NCI-H1105 treated with DMSO at 0.1 percent for 48 hours (cell line): Measurements from ENCODE around the gene MACROD2.

Experiments
- DNase-seq: peaks from one replicate; lab custom pipeline; 2025; lab: John Stamatoyannopoulos, UW

MACROD2 gene

DNA sequence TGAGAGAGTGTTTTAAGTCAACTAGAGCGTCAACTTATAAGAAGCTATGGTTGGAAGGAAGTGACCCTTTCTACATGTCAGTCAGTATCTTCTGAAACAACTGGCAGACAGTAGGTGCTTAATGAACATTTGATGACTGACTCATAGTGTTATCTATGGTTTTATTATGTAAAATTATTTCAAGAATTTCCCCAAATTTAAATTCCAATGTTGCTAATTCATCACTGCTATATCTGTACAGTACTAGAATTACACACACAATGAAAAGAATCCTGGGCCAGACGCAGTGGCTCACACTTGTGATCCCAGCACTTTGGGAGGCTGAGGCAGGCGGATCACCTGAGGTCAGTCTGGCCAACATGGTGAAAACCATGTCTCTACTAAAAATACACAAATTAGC, 1063.5 kb downstream of the MACROD2 start:
- DNase-seq, result no peak

DNA sequence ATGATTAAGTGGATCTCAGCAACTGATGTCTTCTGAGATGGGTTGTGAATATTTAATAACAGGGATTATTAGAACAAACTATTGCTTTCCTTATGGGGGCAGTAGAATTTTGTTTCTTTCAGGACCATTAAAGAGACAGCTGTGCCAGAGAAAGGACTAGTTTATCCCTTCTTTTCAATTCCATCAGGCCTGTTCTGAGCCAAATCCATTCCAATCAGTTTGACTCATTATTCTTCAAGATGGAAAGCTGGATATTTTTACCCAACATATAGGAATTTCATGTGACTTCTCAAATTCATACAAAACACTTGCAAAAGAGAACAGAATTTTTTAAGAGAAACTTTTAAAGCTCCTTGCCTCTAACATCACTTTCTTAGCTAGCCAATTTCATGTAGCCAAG, 1064.1 kb downstream of the MACROD2 start:
- no peak for DNase-seq

GRCh38 chr20:15060265-15061060, 1065.1 kb downstream of the MACROD2 start:
- DNase-seq, result no peak

- DNase-seq, result no peak
Measured at GRCh38 chr20:15061061-15061430, 1065.7 kb downstream of the MACROD2 start.

- DNase-seq, result no peak
Measured at GRCh38 chr20:15061955-15062354, 1066.6 kb downstream of the MACROD2 start.

GRCh38 chr20:15063081-15063480, 1067.8 kb downstream of the MACROD2 start:
- no peak for DNase-seq

DNA sequence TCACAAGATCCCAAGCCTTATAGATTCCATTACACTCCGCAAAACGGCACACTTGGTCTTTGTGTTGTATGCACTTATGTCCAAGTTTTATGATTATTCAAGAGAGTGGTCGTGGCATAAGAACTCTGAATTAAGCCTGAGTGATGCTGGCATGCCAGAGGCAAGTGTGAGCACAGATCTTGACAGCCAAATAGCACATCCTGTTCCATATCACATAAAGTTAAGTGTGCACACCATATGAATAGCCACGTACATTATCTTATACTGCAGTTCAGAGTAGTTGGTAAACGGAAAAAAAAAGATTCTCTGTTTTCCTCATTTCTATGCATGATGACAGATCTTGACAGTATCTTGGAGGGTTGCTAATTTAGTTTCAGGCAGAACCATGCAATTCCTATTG, 1069.4 kb downstream of the MACROD2 start:
- DNase-seq, result no peak

- DNase-seq, result no peak
Measured at GRCh38 chr20:15065794-15066193, 1070.5 kb downstream of the MACROD2 start.

DNA sequence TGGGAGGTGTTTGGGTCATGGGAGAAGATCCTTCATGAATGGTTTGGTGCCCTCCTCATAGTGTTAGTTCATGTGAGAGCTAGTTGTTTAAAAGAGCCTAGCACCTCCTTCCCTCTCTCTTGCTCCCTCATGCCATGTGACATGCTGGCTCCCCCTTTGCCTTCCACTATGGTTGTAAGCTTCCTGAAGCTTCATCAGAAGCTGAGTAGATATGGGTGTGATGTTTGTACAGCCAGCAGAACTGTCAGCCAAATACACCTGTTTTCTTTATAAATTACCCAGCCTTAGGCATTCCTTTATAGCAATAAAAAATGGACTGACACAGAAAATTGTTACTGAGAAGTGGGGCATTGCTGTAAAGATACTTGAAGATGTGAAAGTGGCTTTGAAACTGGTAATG, 1073.2 kb downstream of the MACROD2 start:
- DNase-seq, result no peak

DNA sequence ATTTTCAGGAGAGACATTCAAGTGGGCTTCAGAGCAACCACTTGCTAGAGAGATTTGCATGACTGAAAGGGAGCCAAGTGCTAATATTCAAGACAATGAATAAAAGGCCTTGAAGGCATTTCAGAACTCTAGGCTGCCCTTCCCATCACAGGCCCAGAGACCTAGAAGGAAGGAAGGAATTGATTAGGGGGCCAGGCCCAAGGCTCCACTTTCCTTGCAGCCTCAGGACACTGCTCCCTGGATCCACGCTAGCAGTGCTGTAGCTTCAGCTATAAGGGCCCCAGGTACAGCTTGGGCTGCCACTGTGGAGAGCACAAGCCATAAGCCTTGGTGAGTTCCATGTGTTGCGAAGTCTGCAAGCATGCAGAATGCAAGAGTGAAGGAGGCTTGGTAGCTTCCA, 1074.0 kb downstream of the MACROD2 start:
- DNase-seq, result no peak

DNA sequence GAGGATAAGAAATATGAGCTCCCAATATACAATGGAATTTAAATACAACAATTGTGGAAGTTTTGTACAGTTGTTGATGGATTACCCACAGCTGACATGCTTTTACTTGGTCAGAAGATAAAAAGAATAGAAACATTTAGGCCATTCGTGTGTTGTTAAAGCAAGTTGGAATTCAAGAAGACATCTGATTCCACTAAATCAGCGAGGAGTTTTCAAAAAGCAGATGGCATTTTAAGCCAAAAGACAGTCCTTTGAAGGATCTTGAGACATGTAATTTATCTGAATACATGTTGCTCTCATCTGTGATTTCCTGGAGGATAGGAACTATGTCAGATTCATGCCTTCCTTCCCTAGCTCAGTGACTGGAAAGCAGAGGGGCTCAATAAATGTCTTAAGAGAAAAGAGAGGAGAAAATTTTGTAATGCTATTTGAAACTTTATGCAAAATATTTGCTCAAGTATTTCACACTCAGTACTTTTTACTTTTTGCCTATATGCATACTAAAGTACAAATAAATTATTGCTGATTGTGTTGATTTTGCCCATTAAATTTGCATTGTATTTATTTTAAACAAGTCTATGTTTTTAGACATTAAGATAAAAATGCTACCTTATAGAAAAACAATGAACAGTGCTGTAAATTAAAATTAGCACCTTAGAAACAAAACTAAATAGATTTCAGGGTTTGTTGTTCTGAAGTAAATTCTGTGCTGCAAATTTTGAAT, 1075.9 kb downstream of the MACROD2 start:
- no peak for DNase-seq

DNA sequence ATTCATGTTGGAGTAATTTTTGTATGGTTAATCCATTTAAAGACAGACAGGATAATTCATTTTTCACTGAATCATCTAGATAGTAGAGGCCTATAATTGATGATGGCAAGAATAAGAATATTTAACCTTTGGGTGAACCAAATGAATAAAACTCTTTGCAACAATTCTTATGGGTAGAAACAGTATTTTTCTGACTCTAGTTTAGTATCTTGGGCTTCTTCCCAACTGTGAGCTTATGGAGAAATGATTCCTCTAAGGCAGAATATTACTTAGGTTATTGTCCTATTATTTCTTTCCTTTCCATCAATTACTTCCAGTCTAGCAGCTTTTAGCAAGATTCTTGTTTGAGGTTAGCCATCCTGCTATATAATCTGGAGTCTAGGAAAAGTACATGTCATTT, 1077.0 kb downstream of the MACROD2 start:
- DNase-seq, result no peak

GRCh38 chr20:15075586-15075985, 1080.3 kb downstream of the MACROD2 start:
- no peak for DNase-seq

DNA sequence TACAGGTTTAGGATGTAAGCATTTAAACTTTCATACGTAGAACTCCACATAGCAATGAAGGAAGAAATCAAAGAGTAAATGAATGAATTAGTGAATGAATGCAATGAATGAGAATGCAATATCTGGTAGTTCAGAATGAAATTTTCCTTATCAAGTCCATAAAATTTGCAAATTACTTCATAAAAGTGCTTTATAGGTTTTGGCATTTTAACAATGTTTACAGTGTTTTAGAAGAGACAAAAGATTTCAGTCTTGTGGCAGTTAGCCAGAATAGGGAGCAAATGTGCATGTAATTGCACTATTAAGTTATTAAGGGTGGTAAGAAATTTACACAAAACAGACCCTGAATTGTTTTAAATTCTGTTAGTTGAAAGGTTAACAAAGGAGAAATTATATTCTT, 1081.5 kb downstream of the MACROD2 start:
- DNase-seq, result peak; percentile 83

- DNase-seq, result no peak
Measured at GRCh38 chr20:15077733-15078250, 1082.5 kb downstream of the MACROD2 start.

DNA sequence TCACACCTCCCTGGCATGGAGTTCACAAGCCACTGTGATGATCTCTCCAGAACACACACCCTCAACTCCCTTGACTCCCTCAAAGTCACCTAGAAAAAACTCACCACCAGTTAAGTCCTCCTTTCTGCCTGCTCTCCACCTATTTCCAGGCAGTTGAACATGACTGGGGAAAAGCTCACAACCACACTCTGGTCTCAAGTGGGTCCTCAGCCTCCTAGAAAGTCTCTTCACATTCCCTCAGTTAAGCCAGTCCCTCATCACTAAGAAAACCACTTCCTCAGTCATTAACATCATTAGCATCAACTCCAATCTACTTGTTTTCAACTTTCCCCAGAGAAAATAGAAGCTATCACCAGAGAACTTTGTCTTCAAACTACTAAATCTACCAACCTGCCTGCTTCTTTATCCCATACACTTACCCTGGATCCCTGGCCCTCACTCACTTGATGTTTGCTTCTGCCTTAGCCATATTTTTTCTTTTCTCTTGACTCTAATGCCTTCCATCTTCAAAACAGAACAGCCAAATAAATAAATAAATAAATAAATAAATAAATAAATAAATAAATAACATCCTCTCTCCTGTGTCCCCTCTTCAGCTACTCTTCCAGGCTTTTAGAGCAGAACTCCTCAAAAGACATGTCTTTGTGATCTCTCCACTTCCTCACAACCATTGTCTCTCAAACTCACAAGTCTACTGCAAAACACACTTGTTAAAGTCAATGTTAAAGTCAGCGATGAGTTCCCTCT, 1084.5 kb downstream of the MACROD2 start:
- no peak for DNase-seq

DNA sequence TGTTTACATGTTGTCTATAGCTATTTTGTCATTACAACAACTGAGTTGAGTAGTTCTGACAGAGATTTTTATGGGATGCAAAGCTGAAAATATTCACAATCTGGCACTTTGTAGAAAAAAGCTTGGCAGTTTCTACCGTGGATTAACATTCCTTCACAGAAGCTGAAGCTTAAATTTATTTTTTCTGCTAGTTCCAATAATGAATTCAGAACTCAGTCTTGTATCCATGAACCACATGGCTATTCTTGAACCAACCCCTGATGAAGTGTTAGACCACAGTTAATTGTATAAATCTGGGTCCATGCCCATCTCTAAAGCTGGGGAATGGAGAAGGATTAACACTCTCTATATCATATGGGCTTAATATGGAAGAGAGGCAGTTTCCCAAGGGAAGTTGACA, 1085.9 kb downstream of the MACROD2 start:
- no peak for DNase-seq

GRCh38 chr20:15091421-15092037, 1096.2 kb downstream of the MACROD2 start:
- DNase-seq, result no peak

DNA sequence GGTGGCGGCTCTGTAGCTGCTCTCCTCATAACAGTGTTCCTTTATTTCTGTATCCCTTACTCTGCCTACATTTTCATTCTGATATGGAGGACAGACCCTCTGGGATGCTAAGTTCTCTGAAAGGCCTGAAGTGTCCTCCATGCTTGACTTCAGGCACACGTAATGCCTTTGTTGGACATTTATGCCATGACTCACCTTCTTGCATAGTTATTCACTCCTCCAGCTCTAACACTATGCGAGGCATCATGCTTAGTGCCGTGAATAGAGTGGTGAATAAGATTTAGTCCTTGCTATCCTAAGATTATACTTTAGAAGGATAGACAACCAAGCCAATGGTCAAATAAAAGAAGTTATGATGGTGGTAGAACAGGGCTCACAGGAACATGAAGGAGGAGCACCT, 1103.0 kb downstream of the MACROD2 start:
- no peak for DNase-seq

GRCh38 chr20:15099130-15099529, 1103.8 kb downstream of the MACROD2 start:
- no peak for DNase-seq

GRCh38 chr20:15100506-15101160, 1105.3 kb downstream of the MACROD2 start:
- DNase-seq, result no peak

GRCh38 chr20:15107931-15108330, 1112.6 kb downstream of the MACROD2 start:
- no peak for DNase-seq
